ENCODE results near the gene SCYGR8.

- TF ChIP-seq YY1 (IDR thresholded peaks at IDR 0.05; ENCODE audit: insufficient read depth, insufficient read length) (no peak), SUZ12 (IDR thresholded peaks at IDR 0.05; ENCODE audit: extremely low read depth, insufficient read depth, insufficient read length) (no peak), ZNF274 (IDR thresholded peaks at IDR 0.05; ENCODE audit: low read depth, low read length) (no peak)
These were observed 27.2 kb downstream of the SCYGR8 start for GRCh38 chr2:227772932-227773331.

Measured in NT2/D1 (cell line).